ENCODE results near the gene HELQ. TPM values are rescaled to one million over a fixed set of nuclear protein-coding genes. Genes with fewer than 3 reads are reported as not detected.

The HELQ gene
- total RNA-seq, 1 donor from 2014 or later: 7.4 TPM

- TF ChIP-seq CTCF (IDR thresholded peaks at IDR 0.05; ENCODE audit: insufficient read depth, low read length, severe bottlenecking): no peak
- FAIRE-seq (no peak), DNase-seq (ENCODE audit: low read depth) (no peak)
- no peaks in the 10 kb centered on the region for H3K27me3 ChIP-seq (ENCODE audit: control insufficient read depth, insufficient read depth, low read length)
- H3K4me3 ChIP-seq (ENCODE audit: low read depth, low read length): no peak overlapping the region
- no peaks in the 10 kb centered on the region for H3K36me3 ChIP-seq (ENCODE audit: control insufficient read depth, insufficient read depth, low read length)
Observed at GRCh38 chr4:83389756-83390505, 65.7 kb downstream of the HELQ start.

- no peak for TF ChIP-seq CTCF (IDR thresholded peaks at IDR 0.05; ENCODE audit: insufficient read depth, low read length, severe bottlenecking)
- Histone ChIP-seq H3K27me3 (ENCODE audit: control insufficient read depth, insufficient read depth, low read length) (no peaks in the 10 kb centered on the region), H3K36me3 (ENCODE audit: control insufficient read depth, insufficient read depth, low read length) (no peaks in the 10 kb centered on the region), H3K4me3 (ENCODE audit: low read depth, low read length) (no peak overlapping the region)
- DNase-seq (ENCODE audit: low read depth) (peak; percentile 15), FAIRE-seq (no peak)
Observed at GRCh38 chr4:83389037-83389720, 66.4 kb downstream of the HELQ start.

GRCh38 chr4:83388313-83388676, 67.3 kb downstream of the HELQ start:
- Histone ChIP-seq H3K4me3 (ENCODE audit: low read depth, low read length) (no peak overlapping the region), H3K36me3 (ENCODE audit: control insufficient read depth, insufficient read depth, low read length) (no peaks in the 10 kb centered on the region), H3K27me3 (ENCODE audit: control insufficient read depth, insufficient read depth, low read length) (no peaks in the 10 kb centered on the region)
- FAIRE-seq (no peak), DNase-seq (ENCODE audit: low read depth) (no peak)
- no peak for TF ChIP-seq CTCF (IDR thresholded peaks at IDR 0.05; ENCODE audit: insufficient read depth, low read length, severe bottlenecking)

GRCh38 chr4:83387476-83388312, 67.9 kb downstream of the HELQ start:
- no peak for DNase-seq (ENCODE audit: low read depth)
- H3K36me3 ChIP-seq (ENCODE audit: control insufficient read depth, insufficient read depth, low read length): no peaks in the 10 kb centered on the region
- no peak for FAIRE-seq
- H3K4me3 ChIP-seq (ENCODE audit: low read depth, low read length): no peak overlapping the region
- no peaks in the 10 kb centered on the region for H3K27me3 ChIP-seq (ENCODE audit: control insufficient read depth, insufficient read depth, low read length)
- TF ChIP-seq CTCF (IDR thresholded peaks at IDR 0.05; ENCODE audit: insufficient read depth, low read length, severe bottlenecking): no peak

- Histone ChIP-seq H3K27me3 (ENCODE audit: control insufficient read depth, insufficient read depth, low read length) (no peaks in the 10 kb centered on the region), H3K4me3 (ENCODE audit: low read depth, low read length) (no peak overlapping the region), H3K36me3 (ENCODE audit: control insufficient read depth, insufficient read depth, low read length) (no peaks in the 10 kb centered on the region)
- peak; percentile 44 for DNase-seq (ENCODE audit: low read depth)
- TF ChIP-seq CTCF (IDR thresholded peaks at IDR 0.05; ENCODE audit: insufficient read depth, low read length, severe bottlenecking): no peak
- FAIRE-seq: no peak
Observed at GRCh38 chr4:83387012-83387411, 68.6 kb downstream of the HELQ start.

Data from bronchial epithelial cell (primary cell).